HG03342 (cell line): ENCODE data around the gene ESRP2.

Experiments used
- ATAC-seq: cut with Tn5 transposase; IDR thresholded peaks from one replicate; pipeline ENCODE4 v1.9.1; 2021; ENCODE audit warnings: mild to moderate bottlenecking, moderate library complexity; ENCODE audit not compliant: unreplicated experiment

Gene ESRP2

DNA sequence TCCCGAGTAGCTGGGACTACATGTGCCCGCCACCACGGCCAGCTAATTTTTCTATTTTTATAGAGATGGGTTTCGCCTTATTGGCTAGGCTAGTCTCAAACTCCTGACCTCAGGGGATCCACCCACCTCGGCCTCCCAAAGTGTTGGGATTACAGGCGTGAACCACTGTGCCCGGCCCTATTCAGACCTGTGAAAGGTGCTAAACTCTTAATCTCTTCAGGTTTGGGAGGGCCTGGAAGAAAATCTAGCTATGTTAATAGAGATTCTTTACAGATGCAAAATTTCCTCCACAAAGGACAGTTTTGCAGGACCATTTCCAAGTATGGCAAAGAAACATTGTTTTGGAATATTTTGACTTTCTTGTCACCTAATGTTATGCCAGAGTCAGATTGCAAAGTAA, 6.2 kb upstream of the ESRP2 start:
- no peak for ATAC-seq

DNA sequence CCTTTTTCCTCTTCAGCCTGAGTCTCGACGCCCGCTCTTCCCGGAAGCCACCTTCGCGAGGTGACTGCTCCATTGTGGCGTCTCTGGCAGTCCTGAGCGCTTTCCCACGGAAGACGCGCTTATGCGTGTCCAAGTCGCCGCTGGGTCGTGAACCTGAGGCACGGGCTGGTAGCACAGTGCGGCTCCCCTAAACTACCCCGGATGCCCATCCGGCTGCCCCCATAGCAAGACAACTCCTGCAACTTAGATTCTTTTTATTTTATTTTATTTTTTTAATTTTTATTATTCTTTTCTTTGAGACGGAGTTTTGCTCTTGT, 2.1 kb upstream of the ESRP2 start:
- no peak for ATAC-seq

DNA sequence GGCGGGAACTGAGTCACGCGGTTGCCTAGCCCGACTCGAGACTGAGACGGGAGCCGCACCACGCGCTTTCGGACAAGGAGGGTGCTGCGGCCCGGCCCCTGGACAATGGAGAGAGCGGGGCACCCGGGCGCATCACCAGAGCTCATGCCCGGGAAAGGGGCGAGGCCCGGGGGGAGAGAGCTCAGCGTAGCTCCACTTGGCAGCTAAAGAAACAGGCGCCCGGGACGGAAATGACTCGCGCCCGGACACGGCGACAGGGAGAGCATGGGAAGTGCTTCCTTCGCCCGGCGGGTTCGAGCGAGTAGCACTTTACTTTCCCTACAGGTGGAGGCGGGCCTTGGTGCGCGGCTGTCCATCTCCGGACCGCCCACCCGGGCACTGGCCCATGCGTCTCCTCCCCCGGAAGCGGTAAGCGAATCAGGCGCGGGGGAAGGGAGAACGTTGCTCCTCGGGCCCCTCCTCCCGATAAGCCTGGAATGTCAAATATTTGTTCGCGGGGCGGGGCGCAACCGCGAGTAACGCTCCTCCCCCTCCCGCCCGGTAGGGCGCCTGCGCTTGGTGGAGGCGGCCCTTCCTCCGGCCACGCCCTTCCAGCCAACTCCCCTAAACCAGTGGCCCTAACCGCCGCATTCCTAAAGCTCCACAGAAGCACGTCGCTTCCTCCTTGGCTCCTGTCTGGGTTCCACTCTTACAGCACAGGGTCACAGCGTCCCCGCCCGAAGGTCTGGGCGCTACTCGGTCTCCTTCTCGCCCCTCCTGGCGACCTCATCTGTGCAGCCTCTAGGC, 1.5 kb upstream of the ESRP2 start:
- ATAC-seq, result peak; percentile 69

DNA sequence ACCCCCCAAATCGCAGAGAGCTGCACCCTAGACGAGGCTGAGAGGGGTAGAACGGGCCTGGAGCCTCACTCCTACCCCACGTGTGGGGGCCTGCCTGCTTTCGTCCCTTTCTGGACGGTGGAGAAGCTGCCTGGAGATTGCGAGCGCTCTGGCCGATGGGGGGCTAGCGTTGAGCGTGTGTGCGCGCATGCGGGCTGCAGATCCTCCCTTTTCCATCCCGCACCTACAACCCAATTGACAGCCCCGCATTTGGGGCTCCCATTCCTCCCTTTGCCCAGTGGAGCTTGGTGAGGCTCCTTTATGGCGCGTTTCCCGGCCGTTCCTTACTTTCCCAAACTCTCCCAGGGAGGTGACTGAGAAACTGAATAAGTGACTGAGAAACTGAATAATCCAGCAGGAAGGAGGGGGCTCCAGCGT, 907 bp upstream of the ESRP2 start:
- ATAC-seq, result no peak

DNA sequence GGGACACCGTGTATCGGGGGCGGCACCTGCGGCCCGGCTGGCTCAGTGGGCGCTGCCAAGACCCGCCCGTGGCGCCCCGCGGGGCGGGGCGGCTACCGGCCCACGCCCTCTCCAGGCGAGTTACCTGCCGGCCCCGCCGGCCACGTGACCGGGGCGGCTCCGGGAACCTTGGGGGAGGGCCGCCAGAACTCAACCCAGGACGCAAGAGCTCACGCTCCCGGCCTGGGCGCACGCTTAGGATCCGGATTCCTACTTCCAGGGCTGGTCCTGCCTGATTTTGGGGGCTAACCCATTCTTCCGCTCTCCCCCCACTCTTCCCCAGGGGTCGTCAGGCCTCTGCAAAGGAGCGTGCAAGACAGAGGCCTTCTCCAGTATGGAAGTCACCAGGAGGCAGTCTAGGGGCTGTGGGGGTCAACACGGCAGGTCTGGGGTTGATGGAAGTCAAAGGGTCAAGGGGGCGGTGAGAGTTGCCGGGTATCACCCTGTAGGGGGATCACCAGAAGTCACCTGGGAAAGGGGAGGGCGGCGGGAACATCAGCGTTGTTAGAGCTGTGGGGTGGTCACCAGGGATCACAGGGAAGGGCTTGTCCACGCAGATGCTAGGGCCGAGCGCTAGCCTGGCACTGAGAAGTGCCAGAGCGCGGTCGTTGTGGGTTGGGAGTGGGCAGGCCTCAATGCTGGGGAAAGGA, 354 bp upstream of the ESRP2 start:
- ATAC-seq, result no peak

DNA sequence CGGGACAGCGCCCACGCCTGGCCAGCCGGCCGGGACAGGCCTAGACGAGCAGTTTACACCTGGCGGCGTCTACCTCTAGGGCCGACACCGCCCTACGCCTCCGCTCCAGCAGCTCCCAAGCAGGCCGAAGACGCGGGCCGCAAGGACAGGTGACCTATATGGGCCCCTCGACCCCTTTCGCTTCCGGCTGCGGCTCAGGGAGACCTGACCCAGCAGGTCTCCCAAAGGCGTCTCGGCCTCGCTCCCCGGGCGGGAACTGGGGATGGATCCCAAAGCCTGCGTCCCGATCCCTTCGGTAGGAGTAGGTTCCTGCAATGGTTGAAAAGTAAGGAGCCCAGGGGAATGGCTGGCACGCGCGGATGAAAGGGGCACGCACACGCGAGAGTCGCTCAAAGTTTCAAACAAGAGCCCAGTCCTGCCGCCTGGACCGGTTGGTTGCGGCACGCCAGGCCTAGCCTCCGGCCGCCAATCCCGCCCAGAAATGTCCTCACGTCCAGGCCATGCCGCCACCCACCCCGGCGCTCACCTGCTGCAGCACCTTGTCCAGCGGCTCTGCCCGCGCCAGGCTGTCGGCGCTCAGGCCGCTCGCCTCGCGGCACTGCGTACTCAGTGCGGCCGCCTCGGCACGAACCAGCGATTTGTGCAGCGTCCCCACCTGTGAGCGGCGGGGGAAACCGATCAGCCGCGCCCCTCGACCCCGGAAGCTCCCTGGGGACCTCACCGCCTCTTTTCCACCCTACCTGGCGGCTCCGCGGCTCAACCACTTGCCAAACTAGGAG, 630 bp downstream of the ESRP2 start:
- ATAC-seq, result no peak

DNA sequence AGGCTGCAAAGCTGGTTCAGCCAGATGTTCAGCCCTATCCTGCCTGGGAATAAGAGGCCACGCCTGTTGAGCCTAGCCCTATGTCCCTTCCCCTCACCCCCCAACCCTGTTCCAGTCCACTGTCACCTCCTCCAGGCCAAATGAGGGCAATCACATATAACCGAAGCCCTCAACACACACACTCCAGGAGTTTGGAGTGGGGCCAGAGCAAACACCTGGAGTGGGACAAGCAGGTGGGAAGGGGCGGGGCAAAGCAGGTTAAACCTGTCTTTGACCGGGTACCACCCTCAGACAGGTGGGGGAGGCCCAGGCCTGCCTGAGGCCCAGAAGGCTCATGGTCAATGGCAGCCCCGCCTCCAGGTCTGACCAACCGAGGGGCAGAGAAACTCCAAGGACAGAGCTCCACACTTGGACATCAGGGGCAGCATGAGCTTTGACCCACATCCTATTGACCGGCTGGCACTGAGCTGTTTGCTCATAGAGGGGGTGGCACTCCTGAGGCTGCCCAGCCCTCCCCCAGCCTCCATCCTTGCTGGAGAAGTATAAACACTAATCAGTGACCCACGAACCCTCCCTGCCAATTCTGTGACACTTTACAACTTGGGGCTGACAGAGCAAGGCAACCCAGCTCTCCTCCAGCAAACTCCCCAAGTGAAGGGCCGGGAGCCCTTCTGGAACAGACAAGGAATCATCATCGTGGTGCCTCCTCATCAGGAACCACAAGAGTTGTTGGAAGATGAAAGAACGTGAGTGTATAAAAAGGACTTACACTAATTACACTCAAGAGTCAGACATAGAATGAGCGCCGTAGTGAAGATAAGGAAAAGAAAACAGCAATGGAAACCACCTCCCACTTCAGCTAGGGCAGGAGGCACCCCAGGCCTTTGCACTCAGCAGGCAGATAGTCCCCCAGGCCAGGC, 1.5 kb downstream of the ESRP2 start:
- no peak for ATAC-seq

DNA sequence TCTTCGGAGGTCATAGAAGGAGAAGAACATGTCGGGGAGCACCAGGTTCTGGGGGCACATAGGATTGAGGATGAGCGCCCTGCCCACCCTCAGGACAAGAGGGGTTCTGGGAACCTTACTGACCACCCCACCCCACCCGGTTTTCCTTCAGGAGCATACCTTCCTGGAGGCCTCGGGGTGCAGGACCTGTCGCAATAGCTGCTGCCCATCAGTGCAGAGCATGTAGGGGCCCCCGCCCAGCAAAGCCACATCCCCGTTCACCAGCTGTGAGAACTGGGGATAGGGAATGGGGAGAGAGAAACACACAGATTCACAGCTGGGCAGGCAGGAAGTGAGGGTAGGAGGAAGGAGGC, 2.1 kb downstream of the ESRP2 start:
- no peak for ATAC-seq

DNA sequence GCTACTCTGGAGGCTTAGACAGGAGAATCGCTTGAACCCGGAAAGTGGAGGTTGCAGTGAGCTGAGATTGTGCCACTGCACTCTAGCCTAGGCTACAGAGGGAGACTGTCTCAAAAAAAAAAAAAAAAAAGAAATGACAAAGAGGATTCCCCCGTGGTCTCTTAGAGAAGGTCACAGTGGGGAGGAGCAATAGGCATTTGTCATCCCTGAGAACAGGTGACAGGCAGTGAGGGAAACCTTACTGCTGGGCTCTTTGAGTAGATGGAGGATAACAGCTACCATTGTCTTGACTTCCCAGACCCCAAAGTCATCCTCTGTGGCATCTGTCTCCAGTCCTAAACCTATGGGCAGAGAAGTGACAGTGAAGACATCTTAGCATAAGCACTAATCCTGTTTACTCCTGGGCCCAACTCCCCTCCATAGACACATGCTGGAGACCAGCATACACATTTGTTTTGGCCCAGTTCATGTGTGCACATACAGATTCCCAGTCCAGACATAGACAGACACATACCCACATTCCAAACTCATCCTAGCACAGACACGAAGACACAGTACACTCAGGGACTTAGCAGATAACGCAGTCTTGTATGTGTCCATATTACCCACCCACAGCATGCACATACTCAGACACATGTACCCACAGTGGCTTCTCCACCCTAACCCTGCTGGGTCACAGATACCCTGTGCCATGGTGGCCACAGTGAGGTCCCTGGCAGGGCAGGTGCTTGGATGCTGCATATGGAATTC, 2.7 kb downstream of the ESRP2 start:
- no peak for ATAC-seq

DNA sequence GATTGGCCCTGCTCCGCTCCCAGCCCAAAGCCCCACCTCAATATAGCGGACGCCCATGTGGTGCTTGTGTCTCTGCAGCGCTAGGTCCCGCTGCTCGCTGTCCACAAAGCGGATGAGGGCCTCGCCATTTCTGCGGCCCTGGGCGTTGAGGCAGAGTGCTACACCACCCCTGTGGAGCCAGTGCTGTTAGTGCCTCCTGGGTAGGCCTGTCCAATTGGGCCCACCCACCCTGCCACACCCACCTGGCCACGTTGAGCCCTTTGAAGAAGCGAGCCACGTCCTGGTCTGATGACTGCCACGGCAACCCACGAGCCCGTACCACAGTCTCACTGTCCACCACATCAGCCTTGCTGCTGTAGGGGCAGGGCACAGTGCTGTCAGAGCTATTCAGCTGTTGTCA, 3.6 kb downstream of the ESRP2 start:
- ATAC-seq, result no peak

DNA sequence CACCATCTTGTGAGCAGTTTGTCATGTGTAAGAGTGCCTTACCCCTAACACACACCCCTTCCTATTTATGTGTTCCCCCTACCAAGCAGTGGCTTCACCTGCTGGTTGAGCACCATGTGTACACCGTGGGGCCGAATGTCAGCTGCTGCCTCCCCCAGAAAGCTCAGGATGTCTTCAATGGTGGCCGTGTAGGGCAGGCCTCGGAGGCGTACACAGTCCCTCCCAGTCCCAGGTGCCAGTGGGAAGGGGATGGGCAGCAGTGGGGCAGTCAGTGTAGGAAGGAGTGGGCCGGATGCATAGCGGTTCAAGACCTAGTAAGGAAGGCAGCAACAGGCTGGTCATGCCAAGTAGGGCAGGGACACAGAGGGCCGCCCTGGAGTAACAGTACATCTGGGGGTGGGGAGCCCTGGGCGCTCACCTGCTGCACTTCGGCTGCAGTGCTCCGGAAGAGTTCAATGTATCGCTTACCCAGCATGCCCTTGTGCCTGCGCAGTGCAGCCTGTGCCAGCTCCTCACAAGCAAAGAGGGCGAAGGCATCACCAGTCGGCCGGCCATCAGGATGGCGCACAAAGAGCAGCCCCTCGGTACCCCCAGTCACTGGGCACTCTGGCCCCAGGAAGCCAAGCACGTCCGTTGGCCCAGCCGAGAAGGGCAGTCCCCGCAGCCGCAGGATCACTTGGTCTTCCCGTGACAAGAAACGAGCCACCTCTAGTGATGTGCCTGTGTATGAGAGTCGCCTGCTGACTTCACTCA, 4.4 kb downstream of the ESRP2 start:
- ATAC-seq, result no peak

DNA sequence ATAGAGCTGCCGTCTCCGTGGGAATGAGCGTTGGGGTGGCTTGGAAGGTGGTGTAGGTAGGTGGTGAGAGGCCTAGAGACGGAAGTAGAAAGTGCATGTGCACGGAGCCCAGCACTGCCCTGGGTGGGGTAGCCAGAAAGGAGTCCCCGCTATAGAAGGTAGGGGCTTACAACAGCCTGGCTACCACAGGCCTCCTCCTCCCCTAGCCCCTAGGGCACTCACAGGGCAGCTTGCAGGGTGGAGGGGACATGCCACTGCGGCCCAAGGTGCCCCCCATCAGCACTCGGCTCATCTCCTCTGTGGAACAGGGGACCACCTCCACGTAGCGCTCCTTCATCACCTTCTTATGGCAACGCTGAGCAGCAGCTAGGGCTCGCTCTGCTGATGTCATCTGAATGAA, 5.0 kb downstream of the ESRP2 start:
- ATAC-seq, result no peak

DNA sequence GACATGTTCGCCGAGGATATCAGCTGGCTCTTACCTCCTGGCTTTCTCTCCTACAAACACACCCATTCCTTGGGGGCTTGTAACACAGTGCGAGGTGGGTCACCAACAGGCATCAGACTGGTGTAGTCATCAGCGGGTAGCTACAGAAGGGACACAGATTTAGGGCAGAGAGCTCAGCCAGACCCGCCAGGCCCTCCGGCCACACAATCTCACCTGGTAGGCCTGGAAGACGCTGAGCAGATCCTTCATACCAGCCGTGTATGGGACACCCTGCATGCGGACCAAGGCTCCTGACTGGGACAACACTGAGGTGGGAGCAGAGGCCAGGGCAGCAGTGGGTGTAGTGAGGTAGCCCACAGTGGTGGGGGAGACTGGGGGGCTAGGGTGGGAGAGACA, 5.8 kb downstream of the ESRP2 start:
- no peak for ATAC-seq

DNA sequence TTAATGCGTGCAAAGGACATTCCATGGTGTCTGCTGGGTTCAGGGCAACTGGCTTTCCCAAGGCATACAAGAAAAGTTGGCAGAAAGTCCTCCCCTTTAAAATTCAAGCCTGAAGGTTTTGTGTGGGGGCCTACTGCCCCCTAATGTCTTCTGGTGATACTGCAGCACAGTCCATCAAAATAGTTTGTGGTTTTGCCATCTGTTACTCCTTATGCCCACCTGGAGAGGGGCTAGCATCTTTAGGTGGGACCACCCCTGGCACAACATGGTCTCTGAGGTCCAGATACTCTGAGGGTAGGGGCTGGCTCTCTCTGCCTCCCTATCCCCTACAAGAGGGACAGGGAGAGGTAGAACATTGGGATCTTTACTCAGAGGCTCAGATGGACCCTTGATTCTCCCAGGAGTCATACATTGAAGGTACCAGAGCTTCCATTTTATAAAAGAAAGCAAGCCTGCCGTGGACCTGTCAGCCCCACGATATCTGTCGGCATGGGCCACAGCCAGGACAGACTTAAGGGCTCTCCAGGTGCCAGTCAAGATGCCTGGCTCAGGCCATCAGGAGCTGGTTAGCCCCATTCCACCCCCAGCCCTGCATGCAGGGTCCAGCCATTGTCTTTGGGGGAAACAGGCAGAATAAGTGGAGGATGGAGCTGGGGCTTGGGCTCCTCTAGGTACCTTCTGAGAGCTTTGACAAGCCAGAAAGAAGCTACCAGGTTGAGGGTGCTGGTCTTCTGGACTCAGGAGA, 6.3 kb downstream of the ESRP2 start:
- no peak for ATAC-seq

DNA sequence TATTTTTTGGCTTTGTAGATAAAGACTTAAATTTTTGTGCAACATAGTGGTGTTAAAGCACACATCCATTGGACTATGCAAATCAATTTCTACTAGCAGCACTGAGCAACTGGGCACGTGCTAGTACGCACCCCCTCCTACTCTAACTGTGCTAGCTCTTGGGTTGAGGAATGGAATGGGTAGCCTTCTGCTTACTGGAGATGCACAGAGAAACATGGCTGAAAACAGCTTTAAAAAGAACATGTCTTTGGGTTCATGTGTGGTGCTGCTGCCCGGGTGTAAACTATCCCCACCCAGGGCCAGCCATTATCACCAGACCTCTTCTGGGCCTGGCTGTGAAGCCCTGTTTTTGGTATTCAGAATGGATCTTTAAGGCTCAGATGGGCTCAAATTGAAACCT, 7.3 kb downstream of the ESRP2 start:
- no peak for ATAC-seq

DNA sequence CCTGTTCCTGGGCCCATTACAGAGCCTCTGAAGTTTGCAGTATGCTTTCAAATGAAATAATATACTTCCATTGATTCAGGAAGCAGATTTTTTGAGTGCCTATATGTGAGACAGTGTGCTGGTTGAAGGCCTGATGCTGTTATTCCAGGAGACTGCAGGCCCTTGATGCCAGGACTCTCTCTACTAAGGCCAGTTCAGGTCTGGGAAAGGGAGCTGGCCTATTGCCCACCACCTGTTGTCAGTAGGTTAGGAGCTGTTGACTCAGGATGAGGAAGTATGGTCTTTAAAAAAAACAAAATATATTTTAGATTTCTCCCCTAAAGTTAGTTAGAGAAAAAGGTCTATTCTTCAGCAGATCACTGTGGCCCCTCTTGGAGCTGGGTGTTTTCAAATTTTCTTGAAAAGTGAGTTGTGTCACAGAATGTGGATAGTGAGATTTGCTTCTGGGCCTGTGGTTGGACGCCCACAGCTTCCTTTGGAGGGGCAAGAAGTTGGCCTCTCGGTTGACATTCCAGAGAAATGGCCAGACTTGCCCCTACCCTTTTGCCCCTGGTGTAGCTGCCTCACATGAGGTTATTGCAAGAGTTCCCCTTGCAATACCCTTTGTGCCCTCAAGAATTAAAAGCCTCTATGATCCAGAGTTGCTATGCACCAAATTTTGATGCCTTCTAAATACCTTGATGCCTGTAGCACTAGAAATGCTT, 7.9 kb downstream of the ESRP2 start:
- ATAC-seq, result no peak

DNA sequence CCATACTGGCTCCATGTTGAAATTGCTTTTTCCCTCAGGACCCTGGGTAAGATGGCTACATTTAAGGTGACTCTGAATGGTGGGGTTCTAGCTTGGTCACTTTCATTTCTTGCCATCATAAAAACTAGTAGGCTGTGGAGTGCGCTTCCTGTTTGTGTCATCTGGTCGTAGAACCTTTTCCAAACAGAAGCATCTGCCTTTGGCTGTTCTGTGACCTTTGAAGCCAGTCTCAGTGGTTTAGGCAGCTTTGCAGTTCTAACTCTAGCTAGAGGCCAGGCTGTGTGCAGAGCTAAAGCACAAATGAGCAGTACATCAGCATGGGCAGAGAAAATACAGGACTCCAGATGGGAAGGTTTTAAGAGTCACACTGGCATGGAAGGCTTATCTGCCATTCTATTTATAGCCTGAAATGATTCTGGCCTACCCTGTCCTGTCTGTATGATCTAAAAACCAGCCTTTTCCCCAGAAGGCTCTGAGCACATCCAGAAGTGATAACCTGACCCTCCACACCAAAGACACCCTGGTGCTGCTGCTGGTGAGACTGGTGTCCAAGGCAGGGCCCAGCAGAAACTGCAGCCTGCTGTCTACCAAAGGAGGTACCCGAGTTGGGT, 8.6 kb downstream of the ESRP2 start:
- no peak for ATAC-seq

DNA sequence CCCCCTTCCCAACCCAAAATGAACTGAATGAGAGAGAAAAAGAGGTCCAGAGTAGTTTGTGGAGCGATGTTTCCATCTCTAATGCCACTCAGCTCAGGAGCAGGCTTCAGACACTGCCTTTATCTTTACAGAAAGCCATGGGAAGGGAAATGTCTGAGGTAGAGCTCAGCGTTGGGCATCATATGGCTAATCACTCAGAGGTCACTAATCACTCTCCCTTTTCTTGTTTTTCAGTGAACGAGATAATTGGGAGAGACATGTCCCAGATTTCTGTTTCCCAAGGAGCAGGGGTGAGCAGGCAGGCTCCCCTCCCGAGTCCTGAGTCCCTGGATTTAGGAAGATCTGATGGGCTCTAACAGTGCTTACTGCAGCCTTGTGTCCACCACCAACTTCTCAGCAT, 9.8 kb downstream of the ESRP2 start:
- no peak for ATAC-seq
